GM12891 (cell line): ENCODE data around the gene COMP.

ENCODE experiments used
- POLR2A ChIP-seq: IDR thresholded peaks from 2 replicates; pipeline ENCODE4 v1.6.1; 2011; ENCODE audit warnings: low read depth, low read length, control low read depth
- POLR2AphosphoS5 ChIP-seq: IDR thresholded peaks from 2 replicates; pipeline ENCODE4 v1.6.1; 2011; ENCODE audit warnings: low read depth, low read length, control low read depth
- POU2F2 ChIP-seq: IDR thresholded peaks from 2 replicates; pipeline ENCODE4 v1.6.1; 2011; ENCODE audit warnings: low read depth, mild to moderate bottlenecking, control low read depth, low read length, moderate library complexity
- TAF1 ChIP-seq: IDR thresholded peaks from 2 replicates; pipeline ENCODE4 v1.6.1; 2011; ENCODE audit warnings: low read depth, low read length, control low read depth

DNA sequence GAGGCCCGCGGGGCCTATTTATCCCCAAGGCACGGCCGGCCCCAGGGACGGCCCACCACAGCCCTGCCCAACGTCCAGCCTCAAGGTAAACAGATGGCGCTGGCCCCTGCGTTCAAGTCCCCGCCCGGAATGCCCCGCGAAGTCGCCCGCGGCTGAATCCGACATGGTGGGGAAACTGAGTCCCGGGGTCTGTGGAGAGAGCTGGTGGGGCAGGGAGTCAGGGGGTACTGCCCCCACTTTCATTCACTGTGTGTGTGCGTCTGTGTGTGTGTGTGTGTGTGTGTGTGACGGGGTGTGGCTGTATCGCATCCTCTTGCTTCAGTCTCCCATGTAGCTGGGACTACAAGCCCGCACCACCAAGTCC is 192 bp upstream of the COMP start:
- no peak for TF ChIP-seq TAF1
- no peak for TF ChIP-seq POLR2A
- TF ChIP-seq POLR2AphosphoS5 = no peak
- no peak for TF ChIP-seq POU2F2
